Fibroblast of pulmonary artery (primary cell): ENCODE measurements around the gene SMAD7.

Experiments
- DNase-seq: peaks from one replicate; pipeline ENCODE4 v3.0.0-alpha.2; 2010; ENCODE audit warnings: low read depth
- H3K4me3 ChIP-seq: replicated peaks from 2 replicates; pipeline ENCODE4 v1.5.1; 2011; ENCODE audit warnings: low read depth, mild to moderate bottlenecking, control low read depth, low read length, moderate library complexity
- CTCF ChIP-seq: IDR thresholded peaks from 2 replicates; pipeline ENCODE4 v1.5.1; 2011; ENCODE audit warnings: mild to moderate bottlenecking, control low read depth, low read length, inconsistent platforms; ENCODE audit errors: missing control alignments

SMAD7 gene

GRCh38 chr18:48948112-48949049 lies 2.4 kb downstream of the SMAD7 start:
- H3K4me3 ChIP-seq = peak overlapping the region; percentile 96
- TF ChIP-seq CTCF = no peak
- peak; percentile 74 for DNase-seq

DNA sequence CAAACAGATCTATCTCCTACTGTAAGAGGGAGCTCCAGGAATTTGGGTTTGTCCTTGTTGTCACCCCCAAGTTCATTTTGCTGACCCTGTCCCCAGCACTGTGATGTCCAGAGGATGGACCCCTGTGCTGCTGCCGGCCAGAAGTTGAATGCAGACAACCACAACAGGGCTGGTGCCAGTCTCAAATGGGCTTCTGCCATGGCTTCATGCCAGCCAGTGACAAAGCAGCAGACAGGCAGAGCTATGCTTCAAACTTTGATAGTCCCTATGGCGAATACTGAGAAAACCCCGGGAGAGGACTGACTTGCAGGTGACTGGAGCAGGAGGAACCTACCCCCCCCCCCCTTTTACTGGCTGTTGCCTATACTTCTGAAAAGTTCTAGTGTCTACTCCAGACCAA lies 3.2 kb downstream of the SMAD7 start:
- TF ChIP-seq CTCF = no peak
- H3K4me3 ChIP-seq = peak overlapping the region; percentile 96
- DNase-seq = peak; percentile 39

GRCh38 chr18:48947092-48947491 lies 3.7 kb downstream of the SMAD7 start:
- peak overlapping the region; percentile 96 for H3K4me3 ChIP-seq
- DNase-seq = peak; percentile 24
- TF ChIP-seq CTCF = no peak

GRCh38 chr18:48946329-48946835 lies 4.4 kb downstream of the SMAD7 start:
- peak overlapping the region; percentile 96 for H3K4me3 ChIP-seq
- DNase-seq = peak; percentile 60
- TF ChIP-seq CTCF = no peak

- no peak for TF ChIP-seq CTCF
- DNase-seq = no peak
- H3K4me3 ChIP-seq = peak overlapping the region; percentile 96
These were observed 4.9 kb downstream of the SMAD7 start for GRCh38 chr18:48945953-48946217.

DNA sequence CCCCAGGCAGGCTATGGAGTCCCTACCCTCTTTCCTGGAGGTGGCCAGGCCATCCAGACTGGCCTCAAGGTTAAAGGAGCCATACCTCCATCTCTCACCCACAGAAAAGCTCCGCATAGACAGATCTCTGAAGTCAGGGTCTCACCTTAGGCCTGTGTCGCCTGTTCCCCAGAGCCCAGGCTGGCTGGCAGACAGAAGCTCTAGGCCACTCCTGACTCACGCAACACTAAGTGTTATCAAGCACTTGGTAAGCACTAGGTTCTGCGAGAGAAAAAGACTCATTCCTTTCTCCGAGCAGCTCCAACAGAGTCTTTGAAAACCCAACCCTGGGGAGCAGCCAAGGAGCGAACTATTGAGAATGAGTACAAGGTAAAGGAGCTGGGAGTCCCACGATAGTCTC lies 6.1 kb downstream of the SMAD7 start:
- TF ChIP-seq CTCF = no peak
- DNase-seq = peak; percentile 65
- H3K4me3 ChIP-seq = peak overlapping the region; percentile 20
